Measurements from ENCODE around the gene JAML. TPM values are rescaled to one million over a fixed set of nuclear protein-coding genes. Genes with fewer than 3 reads are reported as not detected.

The JAML gene
- 100 to 1,000 TPM; 148 to 150 TPM for total RNA-seq

- peaks cover 86% of the 10 kb centered on the region for H3K36me3 Mint-ChIP-seq
These were observed at the start of gene JAML for GRCh38 chr11:118224511-118225188. TSS of gene JAML (minus strand) at chr11:118225011. CDS start at chr11:118214866, 10,145 bp downstream.

DNA sequence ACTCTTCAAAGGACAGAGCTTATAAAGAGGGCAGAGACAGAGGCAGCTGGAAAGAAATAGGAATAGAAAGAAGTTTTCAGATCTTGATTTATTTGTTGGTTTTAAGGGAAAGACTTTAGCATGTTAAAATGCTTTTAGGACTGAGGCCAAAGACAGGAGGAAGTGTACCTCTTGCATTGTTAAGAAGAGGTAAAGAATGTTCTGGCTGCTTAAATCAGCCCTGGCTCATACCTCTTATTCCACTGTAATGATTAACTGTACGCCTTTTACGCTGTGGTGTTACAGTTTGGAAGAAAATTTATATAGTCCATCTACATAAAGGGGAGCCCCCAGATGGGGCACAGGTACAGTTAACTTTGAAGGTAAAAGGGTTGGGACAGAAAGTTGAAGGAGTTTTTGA lies 49.4 kb upstream of the JAML start:
- H3K36me3 Mint-ChIP-seq, result no peaks in the 10 kb centered on the region
- no peak overlapping the region for H3K4me3 Mint-ChIP-seq
- DNase-seq, result no peak
- H3K4me1 Mint-ChIP-seq, result peaks cover 29% of the 10 kb centered on the region
- no peaks in the 10 kb centered on the region for H3K27me3 Mint-ChIP-seq
- no peak overlapping the region for H3K27ac Mint-ChIP-seq
- H3K9me3 Mint-ChIP-seq, result no peaks in the 10 kb centered on the region

More at GRCh38 chr11:118224511-118225188, at the start of gene JAML:
- peak; percentile 72 for DNase-seq
- H3K27ac Mint-ChIP-seq, result no peak within 1 kb of the TSS
- H3K9me3 Mint-ChIP-seq, result peaks cover 11% of the 10 kb centered on the region
- peak within 1 kb of the TSS; percentile 93 for H3K4me3 Mint-ChIP-seq
- peaks cover 42% of the 10 kb centered on the region for H3K4me1 Mint-ChIP-seq
- no peaks in the 10 kb centered on the region for H3K27me3 Mint-ChIP-seq

DNA sequence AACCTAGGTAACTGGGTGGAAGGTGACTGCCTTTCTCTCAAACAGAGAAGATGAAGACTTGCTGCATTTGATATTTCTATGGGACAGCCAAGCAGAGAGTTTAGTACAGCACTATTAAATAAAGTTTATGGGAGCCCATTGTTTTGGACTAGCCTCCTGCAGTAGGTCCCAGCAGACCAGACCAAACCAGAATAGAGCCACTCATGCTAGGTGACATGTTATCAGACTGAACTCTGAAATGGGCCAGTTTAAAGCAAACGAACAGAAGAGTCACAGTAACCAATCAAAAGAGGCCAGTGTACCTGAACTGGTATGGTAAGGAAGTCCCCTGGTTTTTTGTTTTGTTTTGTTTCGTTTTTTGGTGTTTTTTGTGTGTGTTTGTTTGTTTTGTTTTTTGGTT lies 47.2 kb upstream of the JAML start:
- Mint-ChIP-seq H3K4me3 (no peak overlapping the region), H3K4me1 (peaks cover 24% of the 10 kb centered on the region), H3K36me3 (no peaks in the 10 kb centered on the region), H3K27me3 (no peaks in the 10 kb centered on the region), H3K27ac (no peak overlapping the region), H3K9me3 (no peaks in the 10 kb centered on the region)
- no peak for DNase-seq

- no peaks in the 10 kb centered on the region for H3K9me3 Mint-ChIP-seq
- no peaks in the 10 kb centered on the region for H3K27me3 Mint-ChIP-seq
- peaks cover 16% of the 10 kb centered on the region for H3K4me1 Mint-ChIP-seq
- no peak for DNase-seq
- H3K4me3 Mint-ChIP-seq, result no peak overlapping the region
- H3K36me3 Mint-ChIP-seq, result peaks cover 7% of the 10 kb centered on the region
- no peak overlapping the region for H3K27ac Mint-ChIP-seq
These were observed 42.7 kb upstream of the JAML start for GRCh38 chr11:118267486-118267885.

GRCh38 chr11:118265954-118266353 lies 41.1 kb upstream of the JAML start:
- Mint-ChIP-seq H3K4me3 (no peak overlapping the region), H3K9me3 (no peaks in the 10 kb centered on the region), H3K27ac (no peak overlapping the region), H3K36me3 (peaks cover 18% of the 10 kb centered on the region), H3K27me3 (no peaks in the 10 kb centered on the region), H3K4me1 (peaks cover 31% of the 10 kb centered on the region)
- no peak for DNase-seq

DNA sequence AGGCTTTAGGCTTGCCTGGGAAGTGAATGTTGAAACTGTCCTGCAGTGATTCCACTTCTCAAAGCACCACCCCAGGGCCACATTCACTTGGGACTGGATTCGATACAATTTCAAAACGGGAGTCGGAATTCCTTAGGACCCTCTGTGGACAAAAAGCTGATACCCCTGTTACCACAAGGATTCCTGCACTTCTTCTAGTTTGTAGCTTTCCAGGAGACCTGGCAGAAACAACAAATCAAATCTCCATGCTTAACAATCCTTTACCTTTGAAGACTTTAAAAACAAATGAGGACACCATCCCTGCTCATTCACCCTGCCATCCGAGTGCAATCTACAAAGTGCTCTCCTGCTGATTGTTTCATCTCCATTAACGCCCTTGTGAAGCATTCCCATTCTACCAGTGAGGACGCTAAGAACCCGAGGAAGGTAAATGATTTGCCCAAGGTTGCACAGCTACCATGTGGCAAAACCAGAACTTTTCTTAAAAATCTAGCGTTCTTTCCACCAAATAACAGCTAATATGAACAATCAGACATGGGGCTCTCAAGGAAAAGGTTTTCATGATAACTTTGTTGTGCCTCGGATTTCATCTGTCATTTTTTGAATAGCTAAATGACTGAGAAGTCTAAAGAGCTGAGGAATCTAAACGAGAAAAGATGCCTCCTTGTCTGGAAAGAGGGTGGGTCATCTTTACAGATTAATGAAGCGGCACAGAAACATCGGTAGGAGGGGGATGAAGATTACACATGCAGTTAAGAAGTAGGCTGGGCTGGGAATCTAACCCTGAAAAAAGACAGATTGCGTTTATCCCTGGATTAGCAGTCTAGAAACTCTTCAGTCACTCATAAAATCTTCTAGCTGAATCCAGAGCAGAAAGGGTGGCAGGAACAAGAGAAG lies 40.0 kb upstream of the JAML start:
- H3K4me3 Mint-ChIP-seq, result peak overlapping the region; percentile 79
- no peaks in the 10 kb centered on the region for H3K9me3 Mint-ChIP-seq
- no peak overlapping the region for H3K27ac Mint-ChIP-seq
- H3K4me1 Mint-ChIP-seq, result peaks cover 42% of the 10 kb centered on the region
- H3K27me3 Mint-ChIP-seq, result no peaks in the 10 kb centered on the region
- no peak for DNase-seq
- peaks cover 28% of the 10 kb centered on the region for H3K36me3 Mint-ChIP-seq

- no peaks in the 10 kb centered on the region for H3K9me3 Mint-ChIP-seq
- peak within 1 kb of the TSS; percentile 10 for H3K27ac Mint-ChIP-seq
- DNase-seq, result peak; percentile 40
- H3K27me3 Mint-ChIP-seq, result no peaks in the 10 kb centered on the region
- H3K4me3 Mint-ChIP-seq, result peak within 1 kb of the TSS; percentile 79
- H3K4me1 Mint-ChIP-seq, result peaks cover 48% of the 10 kb centered on the region
- H3K36me3 Mint-ChIP-seq, result peaks cover 34% of the 10 kb centered on the region
These were observed 39.1 kb upstream of the JAML start, which contains the start of gene MPZL2 for GRCh38 chr11:118263695-118264568. TSS of gene MPZL2 (minus strand) at chr11:118264297. CDS start at chr11:118264153, 144 bp downstream.

DNA sequence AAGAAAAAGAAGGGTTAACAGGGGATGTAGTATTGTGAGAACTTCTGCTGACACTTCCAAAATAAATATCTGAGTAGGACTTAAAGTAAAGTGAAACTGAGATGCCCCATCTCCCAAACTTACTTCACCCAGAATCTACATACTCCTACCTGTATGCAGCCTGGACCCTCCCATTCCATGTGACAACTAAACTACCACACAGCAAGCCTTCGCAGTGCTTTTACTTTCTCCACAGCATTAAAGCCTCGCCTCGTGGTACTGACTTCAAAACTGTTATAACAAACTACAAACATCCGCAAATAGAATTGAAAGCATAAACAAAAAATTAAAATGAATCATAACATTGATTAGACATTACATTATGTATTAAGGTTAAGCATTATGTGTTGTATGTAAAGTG lies 38.3 kb upstream of the JAML start:
- peaks cover 43% of the 10 kb centered on the region for H3K36me3 Mint-ChIP-seq
- H3K4me3 Mint-ChIP-seq, result peak overlapping the region; percentile 79
- peak overlapping the region; percentile 10 for H3K27ac Mint-ChIP-seq
- H3K4me1 Mint-ChIP-seq, result peaks cover 50% of the 10 kb centered on the region
- no peaks in the 10 kb centered on the region for H3K27me3 Mint-ChIP-seq
- DNase-seq, result no peak
- peaks cover 3% of the 10 kb centered on the region for H3K9me3 Mint-ChIP-seq

DNA sequence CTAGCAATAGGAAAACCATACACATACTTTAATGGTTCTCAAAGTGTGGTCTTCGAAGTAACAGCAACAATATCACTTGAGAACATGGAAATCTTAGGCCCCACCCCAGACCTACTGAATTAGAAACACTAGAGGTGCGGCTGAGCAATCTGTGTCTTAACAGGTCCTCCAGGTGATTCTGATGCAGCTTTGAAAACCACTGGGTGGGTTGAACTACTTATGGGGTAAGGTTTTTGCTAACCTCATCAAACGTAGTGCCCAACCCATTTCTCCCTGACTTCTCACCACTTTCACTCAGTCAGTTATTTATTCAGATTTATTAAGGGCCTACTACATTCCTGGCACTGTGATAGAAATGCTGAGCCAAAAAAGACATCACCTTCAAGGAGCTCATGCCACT lies 35.5 kb upstream of the JAML start:
- DNase-seq, result no peak
- no peaks in the 10 kb centered on the region for H3K27me3 Mint-ChIP-seq
- H3K4me1 Mint-ChIP-seq, result peaks cover 52% of the 10 kb centered on the region
- peaks cover 59% of the 10 kb centered on the region for H3K36me3 Mint-ChIP-seq
- H3K27ac Mint-ChIP-seq, result no peak overlapping the region
- H3K9me3 Mint-ChIP-seq, result peaks cover 3% of the 10 kb centered on the region
- no peak overlapping the region for H3K4me3 Mint-ChIP-seq

- H3K27ac Mint-ChIP-seq, result no peak overlapping the region
- no peaks in the 10 kb centered on the region for H3K27me3 Mint-ChIP-seq
- H3K36me3 Mint-ChIP-seq, result peaks cover 68% of the 10 kb centered on the region
- peaks cover 51% of the 10 kb centered on the region for H3K4me1 Mint-ChIP-seq
- H3K9me3 Mint-ChIP-seq, result peaks cover 3% of the 10 kb centered on the region
- H3K4me3 Mint-ChIP-seq, result no peak overlapping the region
- DNase-seq, result no peak
These were observed 34.3 kb upstream of the JAML start for GRCh38 chr11:118259138-118259537.

GRCh38 chr11:118258410-118258809 lies 33.6 kb upstream of the JAML start:
- Mint-ChIP-seq H3K4me1 (peaks cover 50% of the 10 kb centered on the region), H3K4me3 (no peak overlapping the region), H3K27ac (no peak overlapping the region), H3K9me3 (peaks cover 3% of the 10 kb centered on the region), H3K27me3 (no peaks in the 10 kb centered on the region), H3K36me3 (peaks cover 68% of the 10 kb centered on the region)
- DNase-seq, result no peak

GRCh38 chr11:118252688-118253087 lies 27.9 kb upstream of the JAML start:
- Mint-ChIP-seq H3K27me3 (no peaks in the 10 kb centered on the region), H3K36me3 (peaks cover 32% of the 10 kb centered on the region), H3K9me3 (no peaks in the 10 kb centered on the region), H3K4me1 (peaks cover 35% of the 10 kb centered on the region), H3K27ac (peak overlapping the region; percentile 99), H3K4me3 (peak overlapping the region; percentile 96)
- DNase-seq, result no peak

- Mint-ChIP-seq H3K9me3 (no peaks in the 10 kb centered on the region), H3K36me3 (peaks cover 36% of the 10 kb centered on the region), H3K4me1 (peaks cover 42% of the 10 kb centered on the region), H3K27me3 (no peaks in the 10 kb centered on the region), H3K4me3 (peak within 1 kb of the TSS; percentile 96), H3K27ac (peak within 1 kb of the TSS; percentile 99)
- peak; percentile 78 for DNase-seq
These were observed 27.2 kb upstream of the JAML start, which contains the start of gene MPZL3 for GRCh38 chr11:118251858-118252652. TSS of gene MPZL3 (minus strand) at chr11:118252365. CDS start at chr11:118252294, 71 bp downstream.

- DNase-seq, result no peak
- Mint-ChIP-seq H3K27ac (peak overlapping the region; percentile 90), H3K27me3 (no peaks in the 10 kb centered on the region), H3K9me3 (peaks cover 10% of the 10 kb centered on the region), H3K4me3 (no peak overlapping the region), H3K36me3 (peaks cover 33% of the 10 kb centered on the region), H3K4me1 (peaks cover 68% of the 10 kb centered on the region)
These were observed 22.2 kb upstream of the JAML start for GRCh38 chr11:118247041-118247440.

Data from activated naive CD8-positive, alpha-beta T cell treated with anti-CD3 and anti-CD28 coated beads for 36 hours (primary cell).